NCI-H1436 treated with DMSO at 0.1 percent for 48 hours (cell line): ENCODE results near the gene XXYLT1.
"Not testable (repeated sequence)": the region's sequence is repeated elsewhere in the genome, so short reads cannot be mapped to it uniquely, and the experiment has no call there.

Source experiments
- DNase-seq: peaks from one replicate; lab custom pipeline; 2025; lab: John Stamatoyannopoulos, UW

XXYLT1 gene

DNA sequence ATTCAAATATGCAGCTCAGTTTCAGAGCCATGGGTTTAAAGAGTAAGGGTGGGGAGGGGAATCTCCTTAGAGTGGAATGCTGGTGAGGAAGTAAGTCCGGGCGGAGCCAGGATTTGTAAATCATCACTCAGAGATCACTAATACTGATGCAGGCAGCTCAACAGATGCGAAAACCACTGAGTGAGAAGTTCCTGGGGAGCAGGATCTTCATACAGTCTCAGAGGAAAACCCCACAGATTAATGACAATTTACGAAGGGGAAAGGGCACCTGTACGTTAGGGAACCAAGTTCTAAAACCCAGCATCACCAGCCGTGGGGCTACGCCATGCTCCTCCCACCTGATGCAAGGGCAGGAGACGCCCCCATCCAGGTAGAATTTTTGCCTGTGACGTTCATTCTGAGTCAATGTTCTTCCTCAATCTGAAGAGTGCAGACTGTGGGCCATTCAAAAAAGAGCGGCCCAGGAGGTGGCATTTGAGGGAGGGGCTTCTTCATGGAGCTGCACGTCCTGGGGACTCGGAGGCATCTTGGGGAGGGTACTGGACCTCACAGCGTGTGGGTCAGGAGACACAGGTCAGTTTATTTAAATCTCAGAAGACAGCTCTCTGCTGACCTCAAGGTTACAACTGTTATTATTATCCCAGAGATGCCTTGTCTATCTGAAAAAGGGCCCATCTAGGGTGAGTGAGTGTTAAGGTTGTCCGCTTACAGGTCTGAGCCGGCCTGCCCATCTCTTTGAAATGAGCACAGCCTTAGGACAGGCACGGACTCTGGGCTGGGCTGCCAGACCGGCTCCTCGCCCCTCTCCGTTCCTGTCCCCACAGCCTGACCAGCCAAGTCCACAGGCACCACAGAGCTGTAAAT, 228.0 kb downstream of the XXYLT1 start:
- DNase-seq = no peak

GRCh38 chr3:195041871-195042742, 228.9 kb downstream of the XXYLT1 start:
- no peak for DNase-seq

DNA sequence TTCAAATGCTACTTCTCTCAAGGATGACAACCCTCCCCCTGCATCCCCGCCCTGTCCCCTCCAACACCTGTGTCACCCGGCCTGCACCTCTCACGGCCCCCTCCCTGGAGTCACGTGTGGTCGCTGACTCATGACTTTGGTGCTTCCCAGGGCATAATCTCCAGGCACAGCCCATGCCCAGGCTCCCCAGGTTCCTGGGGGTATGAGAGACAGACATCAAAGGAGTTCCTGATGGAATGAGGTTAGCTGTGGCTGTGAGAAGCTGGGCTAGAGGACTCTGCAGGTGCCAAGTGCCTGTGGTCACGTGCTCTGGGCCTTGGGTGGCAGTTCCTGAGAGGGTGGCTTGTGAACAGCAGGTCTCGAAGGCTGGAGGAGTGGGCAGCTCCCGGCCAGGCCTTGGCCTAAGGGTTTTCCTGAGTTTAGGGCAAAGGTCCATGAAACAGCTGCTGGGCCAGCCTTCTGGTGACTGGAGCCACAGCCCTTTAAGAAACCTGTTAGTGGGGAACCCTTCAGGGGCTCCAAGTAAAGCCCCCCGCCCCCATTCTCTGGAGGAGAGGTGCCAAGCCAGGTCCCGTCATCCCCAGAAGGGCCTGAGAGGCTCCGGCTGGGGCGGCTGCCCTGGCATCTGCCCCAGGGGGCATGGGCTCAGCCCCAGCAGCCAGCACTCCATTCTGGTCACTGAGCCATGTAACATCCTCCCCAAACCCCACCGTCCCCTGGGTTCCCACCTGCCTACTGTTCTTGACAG, 230.0 kb downstream of the XXYLT1 start:
- DNase-seq = no peak

DNA sequence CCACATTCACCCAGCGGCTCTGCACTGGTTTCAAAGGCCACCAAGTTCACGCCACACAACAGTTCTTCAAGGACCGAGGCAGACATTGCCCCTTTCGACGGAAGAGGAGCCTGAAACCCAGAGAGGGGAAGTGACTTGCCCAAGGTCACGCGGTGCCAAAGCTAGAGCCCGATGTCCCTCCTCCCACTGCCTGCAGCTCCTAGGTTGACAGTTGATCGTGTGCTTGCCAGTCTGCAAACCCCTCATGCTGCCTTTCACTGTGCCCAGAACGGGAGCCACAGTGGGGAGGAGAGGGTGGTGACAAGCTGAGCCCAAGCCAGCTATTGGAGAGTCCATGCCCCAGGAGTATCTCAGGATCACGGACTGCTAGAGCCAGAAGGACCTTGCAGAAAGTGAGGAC, 230.9 kb downstream of the XXYLT1 start:
- no peak for DNase-seq

- DNase-seq = no peak
Observed at GRCh38 chr3:195039180-195039843, 231.6 kb downstream of the XXYLT1 start.

- no peak for DNase-seq
Observed at GRCh38 chr3:195038161-195038560, 232.8 kb downstream of the XXYLT1 start.

GRCh38 chr3:195037586-195037985, 233.4 kb downstream of the XXYLT1 start:
- not testable (repeated sequence) for DNase-seq

DNA sequence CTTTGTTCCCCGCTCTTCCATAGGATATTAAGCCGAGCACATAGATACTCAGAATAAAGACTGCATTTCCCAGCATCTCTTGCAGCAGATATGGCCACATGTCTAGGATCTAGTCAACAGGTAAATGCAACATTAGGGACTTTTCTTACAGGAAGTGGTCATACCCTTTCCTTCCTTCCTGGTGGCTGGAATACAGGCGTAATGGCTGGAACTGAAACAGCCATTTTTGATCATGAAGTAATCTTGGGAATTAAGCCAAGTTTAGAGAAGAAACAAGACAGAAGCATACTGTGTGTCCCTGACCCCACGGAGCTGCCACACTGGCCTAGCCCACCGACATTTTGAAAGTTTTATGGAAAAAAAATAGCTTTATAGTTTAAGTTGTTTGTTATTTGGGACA, 234.0 kb downstream of the XXYLT1 start:
- no peak for DNase-seq

- DNase-seq = no peak
Observed at GRCh38 chr3:195036574-195036973, 234.4 kb downstream of the XXYLT1 start.

DNA sequence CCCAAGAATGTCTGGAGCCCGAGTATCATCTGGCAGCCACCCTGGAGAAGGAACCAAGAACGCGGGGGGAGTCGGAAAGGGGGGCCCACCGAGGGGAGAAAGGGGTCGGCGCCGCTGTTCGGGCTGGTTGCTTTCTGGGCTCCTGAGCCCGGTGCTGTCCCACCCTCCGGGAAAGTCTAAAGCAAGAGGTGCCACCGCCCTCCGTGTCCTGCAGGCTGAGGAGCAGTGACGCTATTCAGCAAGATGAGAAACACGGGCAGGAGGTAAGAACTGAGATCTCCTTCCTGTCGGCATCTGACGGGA, 234.8 kb downstream of the XXYLT1 start:
- no peak for DNase-seq

DNA sequence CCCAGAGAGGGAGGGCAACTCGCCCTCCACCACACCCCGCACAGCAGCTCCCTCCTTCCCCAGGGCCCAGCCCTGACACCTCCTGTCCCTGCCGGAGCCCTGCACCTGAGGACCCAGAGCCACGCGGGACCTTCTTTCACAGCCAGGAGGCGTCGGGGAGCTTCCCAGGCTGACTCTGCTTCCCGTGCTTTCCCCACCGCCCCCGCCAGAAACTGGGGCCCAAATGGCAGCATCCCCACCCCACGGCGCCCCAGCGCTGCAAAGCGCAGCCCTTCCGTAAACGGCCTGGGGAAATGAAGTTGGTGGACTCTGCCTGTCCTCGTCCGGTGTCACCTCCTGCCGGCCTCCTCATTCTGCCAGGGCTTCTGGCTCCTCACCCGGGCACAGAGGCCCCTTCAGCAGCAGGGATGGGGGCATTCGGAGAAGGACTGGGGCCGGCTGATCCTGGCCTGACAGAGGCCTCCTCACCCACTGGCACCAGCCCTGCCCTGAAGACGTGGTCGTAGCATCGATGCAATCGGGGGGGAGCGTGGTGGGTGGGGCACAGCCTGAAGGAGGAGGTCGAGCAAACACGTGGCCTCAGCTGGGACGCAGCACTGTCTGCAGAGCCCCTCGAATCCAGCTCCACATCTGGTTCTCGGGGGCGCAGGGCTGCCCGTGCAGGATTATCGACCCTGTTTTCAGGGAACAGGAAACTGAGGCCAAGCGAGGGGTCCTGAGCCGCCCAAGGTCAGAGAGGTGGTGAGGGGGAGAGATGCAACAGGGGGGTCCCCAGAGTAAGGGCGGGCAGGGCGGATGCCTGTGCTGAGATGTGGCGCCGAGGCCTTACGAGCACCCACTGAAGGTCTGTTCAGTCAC, 235.4 kb downstream of the XXYLT1 start:
- no peak for DNase-seq

GRCh38 chr3:195034541-195034940, 236.4 kb downstream of the XXYLT1 start:
- DNase-seq = no peak

GRCh38 chr3:195034101-195034500, 236.9 kb downstream of the XXYLT1 start:
- DNase-seq = no peak

DNA sequence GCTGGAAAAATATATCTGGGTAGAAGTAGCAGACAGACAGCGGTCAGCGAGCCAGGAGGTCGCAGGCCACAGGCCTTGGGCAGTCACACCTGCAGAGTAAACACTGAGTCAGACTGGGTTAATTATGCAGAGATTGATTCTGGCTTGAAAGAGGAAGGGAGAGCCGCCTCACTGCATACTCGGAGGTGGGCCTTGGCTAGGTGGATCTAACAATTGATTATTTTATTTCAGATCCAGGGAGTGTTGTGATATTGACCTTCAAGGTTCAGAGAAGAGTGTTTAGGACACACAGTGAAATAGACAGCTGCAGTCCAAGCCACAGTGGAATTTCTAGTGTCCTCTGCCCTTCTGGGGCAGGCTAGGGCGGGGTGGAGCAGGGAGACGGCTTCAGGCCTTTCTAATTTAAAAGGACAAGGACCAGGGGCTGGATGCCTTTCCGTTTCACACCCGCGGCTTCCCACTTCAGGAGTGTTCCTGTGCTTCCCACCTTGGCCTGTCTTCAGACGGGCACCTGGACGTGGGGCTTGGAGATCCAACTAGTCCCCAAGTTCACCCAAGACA, 237.3 kb downstream of the XXYLT1 start:
- DNase-seq = no peak

DNA sequence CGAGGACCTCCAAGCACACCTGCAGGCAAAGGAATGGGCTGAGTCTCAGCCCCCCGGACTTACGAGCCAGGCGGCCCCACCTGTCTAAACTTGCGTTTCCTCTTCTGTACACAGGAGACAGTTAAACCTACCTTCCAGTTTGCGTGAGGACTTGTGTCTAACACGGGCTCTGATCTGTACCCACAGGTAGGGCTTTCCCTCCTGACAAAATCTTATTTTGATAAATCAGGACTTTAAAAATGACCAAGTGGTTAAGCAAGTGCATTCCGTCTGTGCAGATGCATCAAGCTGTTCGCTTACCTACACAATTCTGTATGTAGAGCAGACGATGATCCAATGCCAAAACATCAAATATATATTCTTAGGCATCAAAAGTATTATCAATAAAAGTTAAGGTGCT, 238.0 kb downstream of the XXYLT1 start:
- no peak for DNase-seq

- DNase-seq = no peak
Observed at GRCh38 chr3:195032106-195032759, 238.7 kb downstream of the XXYLT1 start.

DNA sequence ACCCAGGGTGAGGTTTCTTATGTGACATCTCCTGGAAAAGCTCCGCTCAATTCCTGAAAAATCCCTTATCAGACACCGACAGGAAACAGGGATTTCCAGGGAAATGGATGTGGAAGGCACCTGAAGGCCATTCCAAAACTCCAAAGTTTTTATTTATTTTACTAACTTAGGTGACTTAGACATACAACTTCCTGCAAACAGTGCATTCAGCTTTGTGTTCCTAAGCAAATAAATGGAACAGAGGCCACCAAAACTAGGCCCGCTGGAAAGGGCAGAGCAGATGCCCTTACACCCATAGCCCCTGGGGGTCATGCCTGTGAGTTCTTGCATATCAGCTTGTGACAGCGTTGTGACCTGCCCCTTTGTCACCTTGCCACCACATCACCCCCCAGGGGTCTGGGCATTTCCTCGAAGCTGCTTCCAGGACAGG, 239.4 kb downstream of the XXYLT1 start:
- DNase-seq = no peak

- no peak for DNase-seq
Observed at GRCh38 chr3:195030791-195031321, 240.1 kb downstream of the XXYLT1 start.

GRCh38 chr3:195028877-195029606, 241.9 kb downstream of the XXYLT1 start:
- DNase-seq = no peak
